A673 (cell line): Measurements from ENCODE around the gene LAMA5.

Source experiments
- EZH2 ChIP-seq: fragments of 200-600 bp; sonication (generic); IDR thresholded peaks from 2 replicates; pipeline ENCODE4 v1.6.1; 2017; ENCODE audit warnings: borderline replicate concordance, low read depth, mild to moderate bottlenecking, mixed read lengths, antibody characterized with exemption, low read length; ENCODE audit not compliant: poor library complexity, severe bottlenecking
- TF ChIP-seq, protein P1 (sequence below): fragments of 300-800, 200-600 bp; sonication (generic); conservative IDR thresholded peaks from 2 replicates; pipeline ENCODE4 v1.5.1; 2017; ENCODE audit warnings: low read depth, mild to moderate bottlenecking, antibody characterized with exemption, low read length, moderate library complexity, mixed read lengths

GRCh38 chr20:62413896-62414481, 46.9 kb upstream of the LAMA5 start:
- TF ChIP-seq, protein P1, sequence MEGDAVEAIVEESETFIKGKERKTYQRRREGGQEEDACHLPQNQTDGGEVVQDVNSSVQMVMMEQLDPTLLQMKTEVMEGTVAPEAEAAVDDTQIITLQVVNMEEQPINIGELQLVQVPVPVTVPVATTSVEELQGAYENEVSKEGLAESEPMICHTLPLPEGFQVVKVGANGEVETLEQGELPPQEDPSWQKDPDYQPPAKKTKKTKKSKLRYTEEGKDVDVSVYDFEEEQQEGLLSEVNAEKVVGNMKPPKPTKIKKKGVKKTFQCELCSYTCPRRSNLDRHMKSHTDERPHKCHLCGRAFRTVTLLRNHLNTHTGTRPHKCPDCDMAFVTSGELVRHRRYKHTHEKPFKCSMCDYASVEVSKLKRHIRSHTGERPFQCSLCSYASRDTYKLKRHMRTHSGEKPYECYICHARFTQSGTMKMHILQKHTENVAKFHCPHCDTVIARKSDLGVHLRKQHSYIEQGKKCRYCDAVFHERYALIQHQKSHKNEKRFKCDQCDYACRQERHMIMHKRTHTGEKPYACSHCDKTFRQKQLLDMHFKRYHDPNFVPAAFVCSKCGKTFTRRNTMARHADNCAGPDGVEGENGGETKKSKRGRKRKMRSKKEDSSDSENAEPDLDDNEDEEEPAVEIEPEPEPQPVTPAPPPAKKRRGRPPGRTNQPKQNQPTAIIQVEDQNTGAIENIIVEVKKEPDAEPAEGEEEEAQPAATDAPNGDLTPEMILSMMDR = no peak
- no peak for TF ChIP-seq EZH2
